HG03175 (cell line): ENCODE measurements around the gene TMEM212.
"Not testable (repeated sequence)": the region's sequence is repeated elsewhere in the genome, so short reads cannot be mapped to it uniquely, and the experiment has no call there.

Experiments
- ATAC-seq: cut with Tn5 transposase; IDR thresholded peaks from one replicate; pipeline ENCODE4 v1.9.1; 2021; ENCODE audit warnings: mild to moderate bottlenecking, moderate library complexity; ENCODE audit not compliant: unreplicated experiment

The TMEM212 gene

GRCh38 chr3:171854649-171855305 is 11.6 kb downstream of the TMEM212 start:
- no peak for ATAC-seq

- ATAC-seq = not testable (repeated sequence)
These were observed 15.6 kb downstream of the TMEM212 start for GRCh38 chr3:171858770-171859169.

- ATAC-seq = no peak
These were observed 17.8 kb downstream of the TMEM212 start for GRCh38 chr3:171860830-171861535.

GRCh38 chr3:171862392-171862791 is 19.2 kb downstream of the TMEM212 start:
- ATAC-seq = no peak

GRCh38 chr3:171862993-171863521 is 19.9 kb downstream of the TMEM212 start:
- ATAC-seq = no peak

- no peak for ATAC-seq
These were observed 20.8 kb downstream of the TMEM212 start for GRCh38 chr3:171863920-171864319.

GRCh38 chr3:171865191-171865865 is 22.2 kb downstream of the TMEM212 start:
- ATAC-seq = no peak

GRCh38 chr3:171867981-171868380 is 24.8 kb downstream of the TMEM212 start:
- ATAC-seq = no peak

- no peak for ATAC-seq
These were observed 28.5 kb downstream of the TMEM212 start for GRCh38 chr3:171871392-171872274.

- no peak for ATAC-seq
These were observed 30.4 kb downstream of the TMEM212 start for GRCh38 chr3:171873580-171873979.

- no peak for ATAC-seq
These were observed 31.1 kb downstream of the TMEM212 start for GRCh38 chr3:171874251-171874681.

GRCh38 chr3:171874879-171875278 is 31.7 kb downstream of the TMEM212 start:
- ATAC-seq = no peak

GRCh38 chr3:171875923-171876412 is 32.8 kb downstream of the TMEM212 start:
- no peak for ATAC-seq

GRCh38 chr3:171876680-171877147 is 33.6 kb downstream of the TMEM212 start:
- ATAC-seq = no peak

GRCh38 chr3:171878461-171879225 is 35.5 kb downstream of the TMEM212 start:
- no peak for ATAC-seq

GRCh38 chr3:171879472-171879871 is 36.3 kb downstream of the TMEM212 start:
- ATAC-seq = no peak

GRCh38 chr3:171880101-171880870 is 37.1 kb downstream of the TMEM212 start:
- ATAC-seq = no peak

GRCh38 chr3:171881251-171881650 is 38.1 kb downstream of the TMEM212 start:
- ATAC-seq = no peak
